Mesendoderm (in vitro differentiated cells): ENCODE data around the gene PRDM15.

ENCODE experiments used
- DNase-seq: peaks from one replicate; pipeline ENCODE4 v3.0.0; 2013
- H2AK5ac ChIP-seq: 2 replicates; pipeline ENCODE4 v1.6.1; 2013; ENCODE audit warnings: low read length, inconsistent platforms
- H2BK120ac ChIP-seq: 2 replicates; pipeline ENCODE4 v1.6.1; 2013; ENCODE audit warnings: low read depth, mild to moderate bottlenecking, low read length, moderate library complexity, mixed read lengths
- H2BK15ac ChIP-seq: replicated peaks from 2 replicates; pipeline ENCODE4 v1.6.1; 2013; ENCODE audit warnings: low read depth, mild to moderate bottlenecking, moderate library complexity
- H2BK5ac ChIP-seq: 2 replicates; pipeline ENCODE4 v1.6.1; 2013; ENCODE audit warnings: low read length, inconsistent platforms
- H3K18ac ChIP-seq: 2 replicates; pipeline ENCODE4 v1.6.1; 2013; ENCODE audit warnings: mild to moderate bottlenecking, low read length, mixed read lengths
- H3K23ac ChIP-seq: one replicate; pipeline ENCODE4 v1.6.1; 2013; ENCODE audit warnings: low read length
- H3K27ac ChIP-seq: 2 replicates; pipeline ENCODE4 v1.5.1; 2013; ENCODE audit warnings: low read depth, mild to moderate bottlenecking, inconsistent platforms, low read length, moderate library complexity
- H3K27me3 ChIP-seq: 2 replicates; pipeline ENCODE4 v1.6.1; 2013; ENCODE audit warnings: low read length, control low read depth, mild to moderate bottlenecking, inconsistent platforms; ENCODE audit not compliant: insufficient read depth, poor library complexity
- H3K36me3 ChIP-seq: 2 replicates; pipeline ENCODE4 v1.6.1; 2013; ENCODE audit warnings: low read length, inconsistent platforms; ENCODE audit not compliant: control insufficient read depth, insufficient read depth
- H3K4ac ChIP-seq: one replicate; pipeline ENCODE4 v1.6.1; 2013; ENCODE audit warnings: low read depth, mild to moderate bottlenecking, low read length, moderate library complexity
- H3K4me1 ChIP-seq: 2 replicates; pipeline ENCODE4 v1.6.1; 2013; ENCODE audit warnings: low read depth, low read length, inconsistent platforms; ENCODE audit not compliant: control insufficient read depth
- H3K4me2 ChIP-seq: 2 replicates; pipeline ENCODE4 v1.6.1; 2013; ENCODE audit warnings: low read length
- H3K4me3 ChIP-seq: 2 replicates; pipeline ENCODE4 v1.5.1; 2013; ENCODE audit warnings: mild to moderate bottlenecking, low read length
- H3K56ac ChIP-seq: one replicate; pipeline ENCODE4 v1.6.1; 2013; ENCODE audit warnings: low read length
- H3K79me1 ChIP-seq: 2 replicates; pipeline ENCODE4 v1.6.1; 2013; ENCODE audit warnings: low read length, inconsistent platforms
- H3K79me2 ChIP-seq: 2 replicates; pipeline ENCODE4 v1.6.1; 2013; ENCODE audit warnings: mild to moderate bottlenecking, low read length; ENCODE audit not compliant: control insufficient read depth, insufficient read depth
- H3K9ac ChIP-seq: 2 replicates; pipeline ENCODE4 v1.6.1; 2013; ENCODE audit warnings: low read length, inconsistent platforms
- H4K5ac ChIP-seq: one replicate; pipeline ENCODE4 v1.6.1; 2013; ENCODE audit warnings: low read length
- H4K8ac ChIP-seq: one replicate; pipeline ENCODE4 v1.6.1; 2013; ENCODE audit warnings: low read depth, mild to moderate bottlenecking, control low read depth, low read length, moderate library complexity
- WGBS: extraction: QIAGEN DNeasy Blood & Tissue Kit; methylation state at CpG from one replicate; pipeline ENCODE4 v1.1.7; 2013; ENCODE audit warnings: low lambda C conversion rate, missing lambda C conversion rate; ENCODE audit not compliant: insufficient coverage; ENCODE audit errors: extremely low coverage; 5-methylcytosine and 5-hydroxymethylcytosine counted together

Gene PRDM15

GRCh38 chr21:41880153-41880552, 1.0 kb upstream of the PRDM15 start:
- Histone ChIP-seq H3K4me2 (no peak overlapping the region), H2AK5ac (no peak overlapping the region), H3K27ac (no peak overlapping the region), H3K23ac (no peak overlapping the region), H3K27me3 (no peaks in the 10 kb centered on the region), H2BK120ac (no peak overlapping the region), H3K56ac (no peak overlapping the region), H3K4ac (no peak overlapping the region), H3K4me3 (no peak overlapping the region), H4K5ac (no peak overlapping the region), H2BK15ac (no peak overlapping the region), H3K9ac (no peak overlapping the region), H3K36me3 (no peaks in the 10 kb centered on the region), H3K4me1 (no peaks in the 10 kb centered on the region), H3K79me2 (peaks cover 2% of the 10 kb centered on the region), H2BK5ac (no peak overlapping the region), H3K18ac (no peak overlapping the region), H4K8ac (no peak overlapping the region), H3K79me1 (no peaks in the 10 kb centered on the region)
- DNase-seq = no peak
- WGBS = no CpG with 5 or more reads among the region's 9 CpGs

- H3K27me3 ChIP-seq = no peaks in the 10 kb centered on the region
- H3K4me3 ChIP-seq = no peak overlapping the region
- H3K4me2 ChIP-seq = no peak overlapping the region
- no peak overlapping the region for H2AK5ac ChIP-seq
- no peak overlapping the region for H3K27ac ChIP-seq
- H3K36me3 ChIP-seq = no peaks in the 10 kb centered on the region
- H3K79me2 ChIP-seq = peaks cover 2% of the 10 kb centered on the region
- DNase-seq = peak; percentile 86
- peaks cover 3% of the 10 kb centered on the region for H3K79me1 ChIP-seq
- no peak overlapping the region for H2BK5ac ChIP-seq
- no peak overlapping the region for H2BK15ac ChIP-seq
- peak overlapping the region; percentile 95 for H3K4ac ChIP-seq
- H2BK120ac ChIP-seq = peak overlapping the region; percentile 99
- no peak overlapping the region for H3K23ac ChIP-seq
- H4K5ac ChIP-seq = no peak overlapping the region
- WGBS = no CpG with 5 or more reads among the region's 65 CpGs
- H3K18ac ChIP-seq = peak overlapping the region; percentile 100
- H3K9ac ChIP-seq = no peak overlapping the region
- peak overlapping the region; percentile 96 for H4K8ac ChIP-seq
- H3K56ac ChIP-seq = no peak overlapping the region
- no peaks in the 10 kb centered on the region for H3K4me1 ChIP-seq
These were observed 334 bp downstream of the PRDM15 start for GRCh38 chr21:41878831-41879189.

GRCh38 chr21:41877901-41878830, 978 bp downstream of the PRDM15 start:
- peak overlapping the region; percentile 71 for H3K4me3 ChIP-seq
- H2BK15ac ChIP-seq = no peak overlapping the region
- H2AK5ac ChIP-seq = no peak overlapping the region
- H3K18ac ChIP-seq = peak overlapping the region; percentile 100
- peak overlapping the region; percentile 82 for H3K56ac ChIP-seq
- no peak overlapping the region for H3K23ac ChIP-seq
- H3K27me3 ChIP-seq = no peaks in the 10 kb centered on the region
- H3K79me2 ChIP-seq = peaks cover 2% of the 10 kb centered on the region
- H3K36me3 ChIP-seq = no peaks in the 10 kb centered on the region
- no peak overlapping the region for H2BK120ac ChIP-seq
- no peaks in the 10 kb centered on the region for H3K4me1 ChIP-seq
- DNase-seq = peak; percentile 33
- H2BK5ac ChIP-seq = no peak overlapping the region
- peak overlapping the region; percentile 89 for H3K4ac ChIP-seq
- no CpG with 5 or more reads among the region's 48 CpGs for WGBS
- no peak overlapping the region for H4K5ac ChIP-seq
- peak overlapping the region; percentile 83 for H3K4me2 ChIP-seq
- H3K79me1 ChIP-seq = peaks cover 3% of the 10 kb centered on the region
- no peak overlapping the region for H4K8ac ChIP-seq
- peak overlapping the region; percentile 68 for H3K9ac ChIP-seq
- no peak overlapping the region for H3K27ac ChIP-seq

GRCh38 chr21:41876928-41877652, 2.1 kb downstream of the PRDM15 start:
- no peak overlapping the region for H2BK15ac ChIP-seq
- no peak overlapping the region for H4K8ac ChIP-seq
- no peak overlapping the region for H4K5ac ChIP-seq
- H2AK5ac ChIP-seq = no peak overlapping the region
- no peak overlapping the region for H3K18ac ChIP-seq
- no peaks in the 10 kb centered on the region for H3K4me1 ChIP-seq
- H2BK120ac ChIP-seq = no peak overlapping the region
- H2BK5ac ChIP-seq = no peak overlapping the region
- H3K4me3 ChIP-seq = no peak overlapping the region
- H3K4ac ChIP-seq = no peak overlapping the region
- H3K27ac ChIP-seq = no peak overlapping the region
- no peak overlapping the region for H3K23ac ChIP-seq
- WGBS = no CpG with 5 or more reads among the region's 11 CpGs
- H3K4me2 ChIP-seq = no peak overlapping the region
- no peak overlapping the region for H3K56ac ChIP-seq
- H3K27me3 ChIP-seq = no peaks in the 10 kb centered on the region
- peaks cover 2% of the 10 kb centered on the region for H3K79me2 ChIP-seq
- DNase-seq = no peak
- H3K9ac ChIP-seq = no peak overlapping the region
- H3K36me3 ChIP-seq = no peaks in the 10 kb centered on the region
- peaks cover 7% of the 10 kb centered on the region for H3K79me1 ChIP-seq

GRCh38 chr21:41876396-41876795, 2.7 kb downstream of the PRDM15 start:
- peaks cover 2% of the 10 kb centered on the region for H3K79me2 ChIP-seq
- H3K56ac ChIP-seq = no peak overlapping the region
- no peak overlapping the region for H3K9ac ChIP-seq
- no peak overlapping the region for H3K4me3 ChIP-seq
- no peak overlapping the region for H3K4ac ChIP-seq
- H3K4me2 ChIP-seq = no peak overlapping the region
- no peak overlapping the region for H4K8ac ChIP-seq
- H3K79me1 ChIP-seq = peaks cover 9% of the 10 kb centered on the region
- H3K27me3 ChIP-seq = no peaks in the 10 kb centered on the region
- H3K23ac ChIP-seq = no peak overlapping the region
- H3K36me3 ChIP-seq = no peaks in the 10 kb centered on the region
- H2BK5ac ChIP-seq = no peak overlapping the region
- no peak for DNase-seq
- no peak overlapping the region for H4K5ac ChIP-seq
- H2BK15ac ChIP-seq = no peak overlapping the region
- H3K4me1 ChIP-seq = no peaks in the 10 kb centered on the region
- H3K18ac ChIP-seq = no peak overlapping the region
- no CpG with 5 or more reads among the region's 8 CpGs for WGBS
- no peak overlapping the region for H3K27ac ChIP-seq
- no peak overlapping the region for H2BK120ac ChIP-seq
- no peak overlapping the region for H2AK5ac ChIP-seq
